Chondrocyte (in vitro differentiated cells): Measurements from ENCODE around the gene FAM120B. TPM values are rescaled to one million over a fixed set of nuclear protein-coding genes. Genes with fewer than 3 reads are reported as not detected.

Experiments used
- DNase-seq: peaks from one replicate; pipeline ENCODE4 v3.0.0; 2021; ENCODE audit warnings: mixed read lengths, low spot score
- H3K27ac Mint-ChIP-seq: one replicate; pipeline ENCODE4 v1.8.0; 2021; ENCODE audit warnings: mild to moderate bottlenecking, moderate library complexity, mixed read lengths; ENCODE audit not compliant: unreplicated experiment
- H3K27me3 Mint-ChIP-seq: 2 replicates; pipeline ENCODE4 v1.8.0; 2021; ENCODE audit warnings: low read depth, mixed read lengths
- H3K36me3 Mint-ChIP-seq: 2 replicates; pipeline ENCODE4 v1.8.0; 2021; ENCODE audit warnings: low read depth, mixed read lengths
- H3K4me1 Mint-ChIP-seq: 2 replicates; pipeline ENCODE4 v1.8.0; 2021; ENCODE audit warnings: low read depth, mild to moderate bottlenecking, mixed read lengths
- H3K4me3 Mint-ChIP-seq: one replicate; pipeline ENCODE4 v1.8.0; 2021; ENCODE audit warnings: mild to moderate bottlenecking, moderate library complexity, mixed read lengths; ENCODE audit not compliant: unreplicated experiment
- H3K9me3 Mint-ChIP-seq: 2 replicates; pipeline ENCODE4 v1.8.0; 2021; ENCODE audit warnings: low read depth, mixed read lengths
- total RNA-seq: library from RNA; stranded (reverse); gene quantifications from 3 replicates; pipeline ENCODE4 v1.2.1, GENCODE V29; 2021
- TF ChIP-seq, protein P1 (sequence below): fragments of 200-600 bp; sonication (generic); IDR thresholded peaks from 2 replicates; pipeline ENCODE4 v1.5.0; 2021; ENCODE audit warnings: antibody characterized with exemption, mild to moderate bottlenecking, moderate library complexity

FAM120B gene
- total RNA-seq, 1 donor from 2014 or later: 26.8 TPM

DNA sequence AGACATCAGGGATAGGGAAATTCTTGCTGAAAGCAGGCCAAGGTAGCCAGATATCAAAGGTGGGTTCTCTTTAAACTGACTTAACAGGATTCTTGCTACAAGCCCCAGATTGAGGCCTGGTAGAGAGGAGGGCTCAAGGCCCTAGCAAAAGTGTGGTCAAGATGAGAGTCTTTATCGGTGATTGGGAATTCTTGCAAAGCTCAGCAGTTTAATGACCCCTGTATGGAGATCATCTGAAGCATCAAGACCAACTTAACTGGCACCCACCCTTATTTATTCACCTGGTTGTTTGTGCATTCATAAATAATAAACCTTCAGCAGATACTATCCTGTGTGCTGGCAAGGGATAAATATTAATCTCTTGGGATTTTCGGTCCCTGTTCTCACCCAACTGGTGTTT lies 6.3 kb downstream of the FAM120B start:
- Mint-ChIP-seq H3K27me3 (no peaks in the 10 kb centered on the region), H3K27ac (no peak overlapping the region), H3K36me3 (peaks cover 5% of the 10 kb centered on the region), H3K4me3 (no peak overlapping the region), H3K4me1 (peaks cover 26% of the 10 kb centered on the region), H3K9me3 (no peaks in the 10 kb centered on the region)
- TF ChIP-seq, protein P1, sequence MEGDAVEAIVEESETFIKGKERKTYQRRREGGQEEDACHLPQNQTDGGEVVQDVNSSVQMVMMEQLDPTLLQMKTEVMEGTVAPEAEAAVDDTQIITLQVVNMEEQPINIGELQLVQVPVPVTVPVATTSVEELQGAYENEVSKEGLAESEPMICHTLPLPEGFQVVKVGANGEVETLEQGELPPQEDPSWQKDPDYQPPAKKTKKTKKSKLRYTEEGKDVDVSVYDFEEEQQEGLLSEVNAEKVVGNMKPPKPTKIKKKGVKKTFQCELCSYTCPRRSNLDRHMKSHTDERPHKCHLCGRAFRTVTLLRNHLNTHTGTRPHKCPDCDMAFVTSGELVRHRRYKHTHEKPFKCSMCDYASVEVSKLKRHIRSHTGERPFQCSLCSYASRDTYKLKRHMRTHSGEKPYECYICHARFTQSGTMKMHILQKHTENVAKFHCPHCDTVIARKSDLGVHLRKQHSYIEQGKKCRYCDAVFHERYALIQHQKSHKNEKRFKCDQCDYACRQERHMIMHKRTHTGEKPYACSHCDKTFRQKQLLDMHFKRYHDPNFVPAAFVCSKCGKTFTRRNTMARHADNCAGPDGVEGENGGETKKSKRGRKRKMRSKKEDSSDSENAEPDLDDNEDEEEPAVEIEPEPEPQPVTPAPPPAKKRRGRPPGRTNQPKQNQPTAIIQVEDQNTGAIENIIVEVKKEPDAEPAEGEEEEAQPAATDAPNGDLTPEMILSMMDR: no peak
- DNase-seq: no peak

DNA sequence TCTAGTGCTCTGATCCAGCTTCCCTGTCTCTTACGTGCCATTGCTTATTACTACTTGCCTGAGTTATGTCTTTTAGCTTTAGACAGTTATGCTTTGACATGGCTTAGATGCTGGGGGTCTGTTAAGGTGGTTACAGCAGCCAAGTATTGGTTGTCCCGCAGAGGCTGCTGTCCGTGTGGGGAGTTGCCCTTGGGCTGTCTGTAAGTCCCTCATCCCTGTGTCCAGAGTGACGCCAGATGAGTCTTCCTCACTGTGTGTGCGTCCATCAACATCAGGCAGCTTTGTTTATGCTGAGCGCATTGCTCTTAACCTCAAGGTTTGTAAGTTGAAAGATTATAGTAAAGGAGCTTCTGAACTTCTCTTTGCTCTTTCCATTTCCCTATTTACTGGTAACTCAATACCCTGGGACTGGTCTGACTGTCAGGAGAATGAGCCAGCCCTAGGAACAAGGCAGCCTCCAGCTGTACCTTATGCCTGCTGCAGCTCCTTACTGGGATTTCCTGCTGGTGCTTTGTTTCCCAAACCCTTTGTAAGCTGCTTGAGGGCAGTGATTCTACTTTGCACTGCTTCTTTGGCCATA lies 7.2 kb downstream of the FAM120B start:
- Mint-ChIP-seq H3K4me1 (peaks cover 16% of the 10 kb centered on the region), H3K36me3 (peaks cover 5% of the 10 kb centered on the region), H3K27me3 (no peaks in the 10 kb centered on the region), H3K4me3 (no peak overlapping the region), H3K9me3 (no peaks in the 10 kb centered on the region), H3K27ac (peak overlapping the region; percentile 8)
- TF ChIP-seq, protein P1: no peak
- no peak for DNase-seq

DNA sequence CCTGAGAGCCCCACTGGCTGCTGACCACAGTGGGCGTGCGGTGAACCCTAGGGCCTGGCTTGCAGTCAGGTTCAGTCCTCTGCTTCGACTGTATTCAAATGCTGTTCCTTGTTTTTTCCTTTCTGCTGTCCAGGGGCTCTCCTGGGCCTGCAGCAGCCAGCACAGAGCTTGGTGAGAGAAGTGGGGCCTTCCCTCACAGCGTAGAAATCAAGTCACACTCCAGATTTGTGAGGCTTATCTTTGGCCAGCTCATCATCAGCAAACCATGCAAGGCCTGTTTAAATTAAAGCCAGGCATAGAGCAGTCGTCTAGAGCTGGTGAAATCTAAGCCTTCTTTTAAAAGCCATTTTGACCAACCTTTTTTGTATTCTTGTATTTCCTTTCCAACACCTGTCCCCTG lies 8.4 kb downstream of the FAM120B start:
- Mint-ChIP-seq H3K4me1 (peaks cover 12% of the 10 kb centered on the region), H3K36me3 (peaks cover 5% of the 10 kb centered on the region), H3K27ac (no peak overlapping the region), H3K27me3 (no peaks in the 10 kb centered on the region), H3K9me3 (no peaks in the 10 kb centered on the region), H3K4me3 (no peak overlapping the region)
- TF ChIP-seq, protein P1: no peak
- DNase-seq: no peak

DNA sequence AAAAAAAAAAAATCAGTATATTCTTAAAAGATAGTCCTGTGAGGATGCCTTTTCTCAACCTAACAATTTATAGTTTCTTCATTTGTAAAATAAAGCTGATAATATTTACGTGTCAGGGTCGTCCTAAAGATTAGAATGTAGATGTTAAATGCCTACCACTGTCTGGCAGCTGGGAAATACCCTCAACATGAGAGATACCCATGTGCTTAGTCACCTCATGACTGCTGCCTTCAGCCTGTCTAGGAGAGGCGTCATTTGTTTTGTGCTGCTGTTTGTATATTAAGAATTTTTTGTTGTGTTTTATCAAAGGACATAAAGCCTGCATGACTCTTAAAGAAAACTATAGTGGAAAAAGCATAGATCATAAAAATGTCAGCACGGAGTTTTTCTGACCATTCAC lies 9.5 kb downstream of the FAM120B start:
- Mint-ChIP-seq H3K36me3 (peaks cover 11% of the 10 kb centered on the region), H3K4me3 (no peak overlapping the region), H3K4me1 (peaks cover 11% of the 10 kb centered on the region), H3K9me3 (no peaks in the 10 kb centered on the region), H3K27me3 (no peaks in the 10 kb centered on the region), H3K27ac (no peak overlapping the region)
- TF ChIP-seq, protein P1: no peak
- no peak for DNase-seq

DNA sequence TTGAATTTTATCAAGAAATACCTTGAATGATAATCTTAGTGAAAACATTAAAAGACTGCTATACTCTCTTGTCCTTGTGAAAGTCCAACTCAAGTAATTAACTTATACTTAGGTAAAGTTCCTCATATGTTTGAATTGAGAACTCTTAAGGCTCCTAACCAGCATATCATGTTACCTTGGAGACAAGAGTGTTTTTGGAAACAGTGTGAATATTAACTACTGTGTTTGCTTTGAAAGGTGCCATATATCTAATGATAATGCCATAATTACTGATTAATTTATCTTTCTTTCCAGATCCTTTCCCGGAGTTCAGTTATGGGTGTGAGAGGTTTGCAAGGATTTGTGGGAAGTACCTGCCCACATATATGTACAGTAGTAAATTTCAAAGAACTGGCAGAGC lies 10.5 kb downstream of the FAM120B start:
- H3K4me1 Mint-ChIP-seq: peaks cover 11% of the 10 kb centered on the region
- no peak overlapping the region for H3K4me3 Mint-ChIP-seq
- H3K27me3 Mint-ChIP-seq: no peaks in the 10 kb centered on the region
- no peak overlapping the region for H3K27ac Mint-ChIP-seq
- TF ChIP-seq, protein P1: no peak
- no peaks in the 10 kb centered on the region for H3K9me3 Mint-ChIP-seq
- DNase-seq: no peak
- peaks cover 11% of the 10 kb centered on the region for H3K36me3 Mint-ChIP-seq
